A172 (cell line): Measurements from ENCODE around the gene ZNF226. TPM values are rescaled to one million over a fixed set of nuclear protein-coding genes. Genes with fewer than 3 reads are reported as not detected.
"Not testable (repeated sequence)": the region's sequence is repeated elsewhere in the genome, so short reads cannot be mapped to it uniquely, and the experiment has no call there.

Experiments
- DNase-seq: peaks from one replicate; pipeline ENCODE4 v3.0.0-alpha.2; 2015; ENCODE audit warnings: low spot score
- total RNA-seq: library from RNA; depleted of rRNA; stranded (reverse); fragments of >200 nt; shearing (Covaris generic); gene quantifications from 2 replicates; pipeline ENCODE4 v1.2.3, GENCODE V29; 2014; rRNA removed

The ZNF226 gene
- total RNA-seq, 1 experiment from 2014 or later, result 23.8 TPM

- peak; percentile 92 for DNase-seq
Observed at GRCh38 chr19:44212250-44212865, 47.5 kb downstream of the ZNF226 start, which contains the start of gene ZNF227. Gene ZNF227 (plus strand): TSS chr19:44212532. CDS start chr19:44217793, 5,261 bp downstream.

GRCh38 chr19:44212866-44213346 is 48.0 kb downstream of the ZNF226 start:
- DNase-seq, result peak; percentile 33

- DNase-seq, result not testable (repeated sequence)
Observed at GRCh38 chr19:44219926-44220325, 55.0 kb downstream of the ZNF226 start.

- not testable (repeated sequence) for DNase-seq
Observed at GRCh38 chr19:44220761-44221160, 55.9 kb downstream of the ZNF226 start.

GRCh38 chr19:44221291-44221690 is 56.4 kb downstream of the ZNF226 start:
- DNase-seq, result not testable (repeated sequence)

Other genes with a start within 250 kb of the ZNF226 start
- gene ZNF45, start 229.8 kb upstream of the ZNF226 start, total RNA-seq, result 11.1 and 15.9 TPM in 2 replicates
- gene ZNF221, start 213.9 kb upstream of the ZNF226 start, total RNA-seq, result 3.9 and 5.8 TPM in 2 replicates
- 5.1 and 5.8 TPM in 2 replicates for gene ZNF155, start 180.9 kb upstream of the ZNF226 start, total RNA-seq
- gene ZNF230, start 162.1 kb upstream of the ZNF226 start, total RNA-seq, result 6.0 and 6.3 TPM in 2 replicates
- 7.2 and 9.0 TPM in 2 replicates for gene ZNF222, start 139.7 kb upstream of the ZNF226 start, total RNA-seq
- gene ZNF223, start 113.1 kb upstream of the ZNF226 start, total RNA-seq, result 3.8 and 4.5 TPM in 2 replicates
- gene ZNF284, start 92.9 kb upstream of the ZNF226 start, total RNA-seq, result 1.1 and 2.6 TPM in 2 replicates
- gene ZNF224, start 70.7 kb upstream of the ZNF226 start, total RNA-seq, result 15.6 and 17.3 TPM in 2 replicates
- 3.7 and 3.9 TPM in 2 replicates for gene ZNF225, start 51.7 kb upstream of the ZNF226 start, total RNA-seq
- 10.5 and 13.2 TPM in 2 replicates for gene ZNF234, start 23.5 kb upstream of the ZNF226 start, total RNA-seq
- 15.2 and 17.1 TPM in 2 replicates for gene ZNF227, start 47.4 kb downstream of the ZNF226 start, total RNA-seq
- not detected in 2 replicates for gene ZNF233, start 94.8 kb downstream of the ZNF226 start, total RNA-seq
- gene ZNF235, start 139.9 kb downstream of the ZNF226 start, total RNA-seq, result 3.3 and 4.2 TPM in 2 replicates
- gene ZNF112, start 191.6 kb downstream of the ZNF226 start, total RNA-seq, result 8.3 and 9.5 TPM in 2 replicates
- 0.65 TPM in 1 of 2 replicates, not detected in the other for gene ZNF285, start 236.5 kb downstream of the ZNF226 start, total RNA-seq